Measurements from ENCODE around the gene RPA4.
"Not testable (repeated sequence)": the region's sequence is repeated elsewhere in the genome, so short reads cannot be mapped to it uniquely, and the experiment has no call there.

The RPA4 gene, protein sequence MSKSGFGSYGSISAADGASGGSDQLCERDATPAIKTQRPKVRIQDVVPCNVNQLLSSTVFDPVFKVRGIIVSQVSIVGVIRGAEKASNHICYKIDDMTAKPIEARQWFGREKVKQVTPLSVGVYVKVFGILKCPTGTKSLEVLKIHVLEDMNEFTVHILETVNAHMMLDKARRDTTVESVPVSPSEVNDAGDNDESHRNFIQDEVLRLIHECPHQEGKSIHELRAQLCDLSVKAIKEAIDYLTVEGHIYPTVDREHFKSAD

GRCh38 chrX:96883608-96884007 lies at the start of gene RPA4:
Gene RPA4, plus strand, starts transcription at chrX:96883908. Its CDS starts 403 bp downstream, at chrX:96884311.
- Histone ChIP-seq H3K4me3 (ENCODE audit: low read length) (no peak within 1 kb of the TSS), H3K36me3 (ENCODE audit: control insufficient read depth, insufficient read depth, low read length) (no peaks in the 10 kb centered on the region), H3K9ac (ENCODE audit: low read length) (no peak within 1 kb of the TSS), H3K27ac (ENCODE audit: low read depth, low read length) (no peak within 1 kb of the TSS), H3K27me3 (ENCODE audit: control insufficient read depth, insufficient read depth, low read length) (no peaks in the 10 kb centered on the region), H3K4me1 (ENCODE audit: control insufficient read depth, insufficient read depth, low read length) (no peaks in the 10 kb centered on the region)

DNA sequence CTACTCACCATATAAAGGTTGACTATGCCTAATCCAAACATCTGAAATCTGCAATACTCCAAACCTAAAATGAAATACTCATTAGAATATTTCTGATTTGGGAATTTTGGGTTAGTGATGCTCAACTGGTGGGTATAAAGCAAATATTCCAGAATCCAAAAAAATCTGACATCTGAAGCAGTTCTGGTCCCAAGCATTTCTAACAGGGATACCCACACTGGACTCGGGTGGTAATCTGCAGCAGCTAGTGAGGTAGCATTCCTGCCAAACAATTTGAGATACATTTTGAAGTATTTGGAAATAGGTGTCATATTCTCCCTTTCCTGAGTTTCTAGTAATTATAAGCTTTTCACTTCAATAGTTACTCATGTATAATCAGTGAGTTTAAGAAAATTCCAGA lies 49.6 kb upstream of the RPA4 start:
- H3K9ac ChIP-seq (ENCODE audit: low read length): no peak overlapping the region
- no peaks in the 10 kb centered on the region for H3K36me3 ChIP-seq (ENCODE audit: control insufficient read depth, insufficient read depth, low read length)
- H3K27me3 ChIP-seq (ENCODE audit: control insufficient read depth, insufficient read depth, low read length): no peaks in the 10 kb centered on the region
- no peak overlapping the region for H3K27ac ChIP-seq (ENCODE audit: low read depth, low read length)
- no peaks in the 10 kb centered on the region for H3K4me1 ChIP-seq (ENCODE audit: control insufficient read depth, insufficient read depth, low read length)
- H3K4me3 ChIP-seq (ENCODE audit: low read length): no peak overlapping the region

DNA sequence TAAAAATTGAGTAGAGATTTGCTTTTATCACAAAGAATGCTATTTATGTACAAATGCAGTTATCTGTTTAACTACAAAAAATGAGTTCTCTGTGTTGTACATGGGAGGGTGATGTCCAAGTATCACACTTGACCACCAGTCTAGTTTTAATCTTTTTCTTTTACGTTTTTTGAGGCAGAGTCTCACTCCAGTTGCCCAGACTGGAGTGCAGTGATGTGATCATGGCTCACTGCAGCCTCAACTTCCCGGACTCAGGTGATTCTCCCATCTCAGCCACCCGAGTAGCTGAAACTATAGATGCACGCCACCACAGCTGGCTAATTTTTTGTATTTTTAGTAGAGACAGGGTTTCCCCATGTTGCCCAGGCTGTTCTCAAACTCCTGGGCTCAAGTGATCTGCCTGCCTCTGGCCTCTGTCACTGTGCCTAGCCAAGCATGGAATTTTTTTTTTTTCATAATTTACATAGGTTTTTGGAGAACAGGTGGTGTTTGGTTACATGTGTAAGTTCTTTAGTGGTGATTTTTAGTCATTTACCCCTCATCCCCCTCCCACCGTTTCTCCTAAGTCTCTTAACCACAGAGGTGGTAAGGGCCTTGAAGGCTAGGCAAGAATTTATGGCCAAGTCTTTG lies 47.9 kb upstream of the RPA4 start:
- no peak overlapping the region for H3K27ac ChIP-seq (ENCODE audit: low read depth, low read length)
- H3K27me3 ChIP-seq (ENCODE audit: control insufficient read depth, insufficient read depth, low read length): no peaks in the 10 kb centered on the region
- no peak overlapping the region for H3K9ac ChIP-seq (ENCODE audit: low read length)
- H3K36me3 ChIP-seq (ENCODE audit: control insufficient read depth, insufficient read depth, low read length): no peaks in the 10 kb centered on the region
- H3K4me1 ChIP-seq (ENCODE audit: control insufficient read depth, insufficient read depth, low read length): no peaks in the 10 kb centered on the region
- H3K4me3 ChIP-seq (ENCODE audit: low read length): no peak overlapping the region

GRCh38 chrX:96837808-96838207 lies 45.9 kb upstream of the RPA4 start:
- Histone ChIP-seq H3K9ac (ENCODE audit: low read length) (no peak overlapping the region), H3K36me3 (ENCODE audit: control insufficient read depth, insufficient read depth, low read length) (no peaks in the 10 kb centered on the region), H3K27me3 (ENCODE audit: control insufficient read depth, insufficient read depth, low read length) (no peaks in the 10 kb centered on the region), H3K27ac (ENCODE audit: low read depth, low read length) (no peak overlapping the region), H3K4me3 (ENCODE audit: low read length) (no peak overlapping the region), H3K4me1 (ENCODE audit: control insufficient read depth, insufficient read depth, low read length) (no peaks in the 10 kb centered on the region)

DNA sequence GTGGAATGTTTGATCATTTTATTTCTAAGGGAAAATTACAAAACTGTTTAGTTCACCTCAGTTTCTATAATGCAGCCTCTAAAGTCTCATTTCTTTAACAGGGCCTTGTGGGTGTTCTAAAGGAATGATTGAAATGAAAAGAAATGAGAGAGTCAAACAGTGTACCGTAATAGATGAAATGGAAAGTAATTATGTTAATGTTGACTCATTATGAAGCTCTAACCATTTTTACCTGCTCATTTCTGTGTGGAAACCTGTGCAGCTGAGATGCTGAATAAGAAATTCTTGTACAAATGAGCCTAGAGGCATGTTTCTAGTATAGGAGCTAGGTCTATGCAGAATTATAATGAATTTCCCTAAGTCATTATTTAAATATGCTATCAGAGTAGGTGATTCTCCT lies 45.2 kb upstream of the RPA4 start:
- H3K9ac ChIP-seq (ENCODE audit: low read length): no peak overlapping the region
- no peaks in the 10 kb centered on the region for H3K36me3 ChIP-seq (ENCODE audit: control insufficient read depth, insufficient read depth, low read length)
- H3K4me1 ChIP-seq (ENCODE audit: control insufficient read depth, insufficient read depth, low read length): no peaks in the 10 kb centered on the region
- H3K27me3 ChIP-seq (ENCODE audit: control insufficient read depth, insufficient read depth, low read length): no peaks in the 10 kb centered on the region
- no peak overlapping the region for H3K4me3 ChIP-seq (ENCODE audit: low read length)
- no peak overlapping the region for H3K27ac ChIP-seq (ENCODE audit: low read depth, low read length)

GRCh38 chrX:96841325-96841724 lies 42.4 kb upstream of the RPA4 start:
- no peaks in the 10 kb centered on the region for H3K27me3 ChIP-seq (ENCODE audit: control insufficient read depth, insufficient read depth, low read length)
- H3K36me3 ChIP-seq (ENCODE audit: control insufficient read depth, insufficient read depth, low read length): no peaks in the 10 kb centered on the region
- no peaks in the 10 kb centered on the region for H3K4me1 ChIP-seq (ENCODE audit: control insufficient read depth, insufficient read depth, low read length)
- no peak overlapping the region for H3K9ac ChIP-seq (ENCODE audit: low read length)
- no peak overlapping the region for H3K4me3 ChIP-seq (ENCODE audit: low read length)
- no peak overlapping the region for H3K27ac ChIP-seq (ENCODE audit: low read depth, low read length)

DNA sequence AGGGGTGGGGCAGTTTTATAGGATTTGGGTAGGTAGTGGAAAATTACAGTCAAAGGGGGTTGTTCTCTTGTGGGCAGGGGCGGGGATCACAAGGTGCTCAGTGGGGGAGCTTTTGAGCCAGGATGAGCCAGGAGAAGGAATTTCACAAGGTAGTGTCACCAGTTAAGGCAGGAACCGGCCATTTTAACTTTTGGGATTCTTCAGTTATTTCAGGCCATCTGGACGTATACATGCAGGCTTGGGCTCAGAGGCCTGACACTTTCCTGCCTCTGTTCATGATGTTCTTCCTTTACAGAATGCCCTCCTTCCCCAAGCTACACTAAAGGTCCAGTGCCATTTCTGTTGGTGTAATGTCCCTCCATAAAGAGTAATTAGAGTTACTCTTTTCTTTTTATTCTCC lies 41.8 kb upstream of the RPA4 start:
- H3K4me1 ChIP-seq (ENCODE audit: control insufficient read depth, insufficient read depth, low read length); H3K27ac ChIP-seq (ENCODE audit: low read depth, low read length); H3K36me3 ChIP-seq (ENCODE audit: control insufficient read depth, insufficient read depth, low read length); H3K27me3 ChIP-seq (ENCODE audit: control insufficient read depth, insufficient read depth, low read length); H3K4me3 ChIP-seq (ENCODE audit: low read length); H3K9ac ChIP-seq (ENCODE audit: low read length): not testable (repeated sequence)

DNA sequence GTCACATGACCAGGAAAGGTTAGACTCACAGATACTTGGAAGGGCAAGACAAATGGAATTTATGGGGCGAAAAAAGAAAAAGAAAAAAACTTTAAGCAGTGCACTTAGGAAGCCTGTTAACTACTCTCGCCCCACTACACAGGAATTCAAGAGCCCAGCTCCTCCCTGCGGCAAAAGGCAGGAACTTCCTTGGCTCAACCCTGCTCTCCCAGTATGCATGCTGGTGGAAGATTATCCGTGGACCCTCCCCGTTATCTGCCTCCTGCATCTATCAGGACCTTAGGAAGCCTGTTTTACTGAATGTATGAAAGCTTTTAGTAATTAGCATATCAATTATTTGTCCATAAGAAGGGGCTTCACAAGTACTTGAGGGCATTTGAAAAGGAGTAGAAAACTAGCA lies 40.1 kb upstream of the RPA4 start:
- no peak overlapping the region for H3K27ac ChIP-seq (ENCODE audit: low read depth, low read length)
- H3K4me3 ChIP-seq (ENCODE audit: low read length): no peak overlapping the region
- no peak overlapping the region for H3K9ac ChIP-seq (ENCODE audit: low read length)
- H3K27me3 ChIP-seq (ENCODE audit: control insufficient read depth, insufficient read depth, low read length): no peaks in the 10 kb centered on the region
- H3K36me3 ChIP-seq (ENCODE audit: control insufficient read depth, insufficient read depth, low read length): no peaks in the 10 kb centered on the region
- no peaks in the 10 kb centered on the region for H3K4me1 ChIP-seq (ENCODE audit: control insufficient read depth, insufficient read depth, low read length)

DNA sequence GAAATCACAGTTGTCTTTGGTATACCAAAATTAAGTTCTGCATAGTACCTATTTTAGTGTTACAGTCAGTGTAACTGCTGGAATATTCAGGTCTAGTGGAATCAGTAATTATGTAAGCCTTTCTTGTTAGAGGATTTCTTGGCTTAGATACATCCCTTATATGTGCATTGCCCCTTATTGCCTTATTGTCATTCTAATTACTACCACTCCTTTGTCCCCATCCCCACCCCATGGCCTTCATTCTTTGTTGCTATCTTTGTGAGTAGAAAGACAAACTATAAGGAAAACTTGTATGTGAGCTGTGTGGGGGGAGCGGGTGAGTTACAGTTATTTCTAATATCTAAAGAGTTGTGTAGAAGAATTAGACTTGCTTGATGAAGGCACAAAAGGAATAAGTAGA lies 36.9 kb upstream of the RPA4 start:
- Histone ChIP-seq H3K9ac (ENCODE audit: low read length) (no peak overlapping the region), H3K4me1 (ENCODE audit: control insufficient read depth, insufficient read depth, low read length) (no peaks in the 10 kb centered on the region), H3K4me3 (ENCODE audit: low read length) (no peak overlapping the region), H3K36me3 (ENCODE audit: control insufficient read depth, insufficient read depth, low read length) (no peaks in the 10 kb centered on the region), H3K27me3 (ENCODE audit: control insufficient read depth, insufficient read depth, low read length) (no peaks in the 10 kb centered on the region), H3K27ac (ENCODE audit: low read depth, low read length) (no peak overlapping the region)

DNA sequence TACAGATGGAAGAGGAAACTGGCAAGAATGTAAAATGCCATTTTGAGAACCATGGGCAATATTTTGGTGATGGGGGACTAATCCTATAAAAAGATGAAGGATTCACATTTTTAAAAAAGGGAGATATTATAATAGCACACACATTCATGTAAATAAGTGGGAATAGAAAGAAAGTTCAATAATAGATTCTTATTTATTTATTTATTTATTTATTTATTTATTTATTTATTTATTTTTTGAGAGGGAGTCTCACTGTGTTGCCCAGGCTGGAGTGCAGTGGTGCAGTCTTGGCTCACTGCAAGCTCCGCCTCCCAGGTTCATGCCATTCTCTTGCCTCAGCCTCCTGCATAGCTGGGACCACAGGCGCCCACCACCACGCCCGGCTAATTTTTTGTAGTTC lies 24.3 kb upstream of the RPA4 start:
- H3K4me1 ChIP-seq (ENCODE audit: control insufficient read depth, insufficient read depth, low read length); H3K4me3 ChIP-seq (ENCODE audit: low read length); H3K27ac ChIP-seq (ENCODE audit: low read depth, low read length); H3K36me3 ChIP-seq (ENCODE audit: control insufficient read depth, insufficient read depth, low read length); H3K27me3 ChIP-seq (ENCODE audit: control insufficient read depth, insufficient read depth, low read length); H3K9ac ChIP-seq (ENCODE audit: low read length): not testable (repeated sequence)

DNA sequence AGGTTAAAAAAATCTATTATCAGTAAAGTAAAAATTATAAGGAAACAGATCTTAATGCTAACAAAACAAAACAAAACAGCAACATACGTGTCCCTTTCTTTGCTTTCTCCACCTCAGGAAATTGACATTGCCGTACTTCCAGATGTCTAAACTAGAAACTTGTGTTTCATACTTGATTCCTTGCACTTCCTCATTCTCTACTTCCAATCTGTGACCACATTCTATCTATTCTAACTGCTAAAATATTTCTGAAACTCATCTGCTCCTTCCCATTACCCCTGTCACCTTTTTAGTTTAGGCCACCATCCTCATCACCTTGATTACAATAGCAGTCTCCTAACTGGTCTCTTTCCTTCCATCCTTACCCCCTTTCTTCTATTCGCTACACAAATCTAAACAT lies 22.5 kb upstream of the RPA4 start:
- H3K36me3 ChIP-seq (ENCODE audit: control insufficient read depth, insufficient read depth, low read length): no peaks in the 10 kb centered on the region

GRCh38 chrX:96861661-96862060 lies 22.0 kb upstream of the RPA4 start:
- no peak overlapping the region for H3K27ac ChIP-seq (ENCODE audit: low read depth, low read length)
- H3K36me3 ChIP-seq (ENCODE audit: control insufficient read depth, insufficient read depth, low read length): no peaks in the 10 kb centered on the region
- no peaks in the 10 kb centered on the region for H3K27me3 ChIP-seq (ENCODE audit: control insufficient read depth, insufficient read depth, low read length)
- H3K4me3 ChIP-seq (ENCODE audit: low read length): no peak overlapping the region
- no peaks in the 10 kb centered on the region for H3K4me1 ChIP-seq (ENCODE audit: control insufficient read depth, insufficient read depth, low read length)
- no peak overlapping the region for H3K9ac ChIP-seq (ENCODE audit: low read length)

More for the DNA sequence above, 22.5 kb upstream of the RPA4 start:
- no peak overlapping the region for H3K4me3 ChIP-seq (ENCODE audit: low read length)
- H3K9ac ChIP-seq (ENCODE audit: low read length): no peak overlapping the region
- no peak overlapping the region for H3K27ac ChIP-seq (ENCODE audit: low read depth, low read length)
- no peaks in the 10 kb centered on the region for H3K27me3 ChIP-seq (ENCODE audit: control insufficient read depth, insufficient read depth, low read length)
- H3K4me1 ChIP-seq (ENCODE audit: control insufficient read depth, insufficient read depth, low read length): no peaks in the 10 kb centered on the region

- Histone ChIP-seq H3K4me1 (ENCODE audit: control insufficient read depth, insufficient read depth, low read length) (no peaks in the 10 kb centered on the region), H3K4me3 (ENCODE audit: low read length) (no peak overlapping the region), H3K36me3 (ENCODE audit: control insufficient read depth, insufficient read depth, low read length) (no peaks in the 10 kb centered on the region)
Measured at GRCh38 chrX:96884027-96884426, 319 bp downstream of the RPA4 start.

More at GRCh38 chrX:96884027-96884426, 319 bp downstream of the RPA4 start:
- Histone ChIP-seq H3K27me3 (ENCODE audit: control insufficient read depth, insufficient read depth, low read length) (no peaks in the 10 kb centered on the region), H3K27ac (ENCODE audit: low read depth, low read length) (no peak overlapping the region), H3K9ac (ENCODE audit: low read length) (no peak overlapping the region)
